Measurements from ENCODE around the gene VAMP5.
"Not testable (repeated sequence)": the region's sequence is repeated elsewhere in the genome, so short reads cannot be mapped to it uniquely, and the experiment has no call there.

Gene VAMP5

DNA sequence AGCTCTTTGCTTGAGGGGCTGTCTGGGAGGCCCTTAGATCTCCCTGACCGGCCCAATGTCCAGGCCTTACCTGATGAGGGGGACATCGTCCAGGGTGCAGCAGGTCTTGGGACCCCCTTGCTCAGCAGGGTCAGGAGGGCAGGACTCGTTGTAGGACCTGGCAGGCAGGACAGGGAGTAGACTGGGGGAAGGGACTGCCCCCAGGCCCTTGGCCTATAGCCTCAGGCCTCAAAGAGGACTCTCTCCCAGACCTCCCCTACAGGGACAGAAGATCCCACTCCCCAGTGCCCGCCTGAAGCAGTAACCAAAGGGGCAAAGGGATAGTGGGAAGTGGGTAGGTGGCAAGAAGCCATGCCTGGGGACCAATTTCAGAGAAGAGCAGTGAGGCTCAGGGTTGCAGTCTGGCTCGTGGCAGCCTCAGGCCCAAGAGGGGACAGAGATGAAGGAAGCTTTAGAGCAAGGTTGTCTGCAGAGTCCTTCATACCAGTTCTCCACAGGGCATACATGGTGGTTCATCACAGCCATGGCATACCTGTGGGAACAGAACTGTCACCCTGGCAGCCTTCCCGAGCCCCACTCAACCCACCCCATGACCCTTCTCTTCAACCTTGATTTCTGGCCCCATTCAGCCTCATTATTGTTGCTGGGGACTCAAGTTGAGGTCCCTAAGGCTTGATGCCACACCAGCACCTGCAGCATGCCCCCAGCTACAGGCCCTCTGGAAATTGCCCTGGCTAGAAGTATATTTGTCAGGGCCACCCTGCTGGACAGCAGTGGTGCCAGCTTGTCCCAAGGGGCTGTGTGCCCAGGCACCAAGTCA is 16.9 kb downstream of the VAMP5 start:
- H3F3A ChIP-seq (ENCODE audit: control insufficient read depth, insufficient read depth), result peaks cover 9% of the 10 kb centered on the region; the same call in 1 of the 2 replicates
- peak overlapping the region; percentile 85; the same call in 1 of the 2 replicates for H3K4me2 ChIP-seq (ENCODE audit: low read length)
- no peaks in the 10 kb centered on the region for H4K20me1 ChIP-seq (ENCODE audit: control insufficient read depth, insufficient read depth, low read depth, low read length)
- no peaks in the 10 kb centered on the region for H3K9me3 ChIP-seq (ENCODE audit: control insufficient read depth, insufficient read depth, low read length)
- no peak overlapping the region for H3K27ac ChIP-seq (ENCODE audit: low read depth, low read length)
- no peaks in the 10 kb centered on the region for H3K9me2 ChIP-seq (replicated peaks; ENCODE audit: control insufficient read depth, low read length)
- H3K4me3 ChIP-seq (ENCODE audit: low read length), result peak overlapping the region; percentile 80; the same call in 1 of the 2 replicates
- TF ChIP-seq CTCF (IDR thresholded peaks at IDR 0.05; ENCODE audit: low read depth, low read length, poor library complexity, severe bottlenecking) (no peak), EZH2phosphoT487 (IDR thresholded peaks at IDR 0.05; ENCODE audit: borderline replicate concordance, low read length) (no peak)
- H3K36me3 ChIP-seq (ENCODE audit: control insufficient read depth, low read length), result peaks cover 18% of the 10 kb centered on the region
- H3K79me2 ChIP-seq (ENCODE audit: control insufficient read depth, low read length), result peaks cover 15% of the 10 kb centered on the region
- no peaks in the 10 kb centered on the region for H3K27me3 ChIP-seq (ENCODE audit: control insufficient read depth, low read length)
- H3K4me1 ChIP-seq (ENCODE audit: control insufficient read depth, low read length), result peaks cover 37% of the 10 kb centered on the region

DNA sequence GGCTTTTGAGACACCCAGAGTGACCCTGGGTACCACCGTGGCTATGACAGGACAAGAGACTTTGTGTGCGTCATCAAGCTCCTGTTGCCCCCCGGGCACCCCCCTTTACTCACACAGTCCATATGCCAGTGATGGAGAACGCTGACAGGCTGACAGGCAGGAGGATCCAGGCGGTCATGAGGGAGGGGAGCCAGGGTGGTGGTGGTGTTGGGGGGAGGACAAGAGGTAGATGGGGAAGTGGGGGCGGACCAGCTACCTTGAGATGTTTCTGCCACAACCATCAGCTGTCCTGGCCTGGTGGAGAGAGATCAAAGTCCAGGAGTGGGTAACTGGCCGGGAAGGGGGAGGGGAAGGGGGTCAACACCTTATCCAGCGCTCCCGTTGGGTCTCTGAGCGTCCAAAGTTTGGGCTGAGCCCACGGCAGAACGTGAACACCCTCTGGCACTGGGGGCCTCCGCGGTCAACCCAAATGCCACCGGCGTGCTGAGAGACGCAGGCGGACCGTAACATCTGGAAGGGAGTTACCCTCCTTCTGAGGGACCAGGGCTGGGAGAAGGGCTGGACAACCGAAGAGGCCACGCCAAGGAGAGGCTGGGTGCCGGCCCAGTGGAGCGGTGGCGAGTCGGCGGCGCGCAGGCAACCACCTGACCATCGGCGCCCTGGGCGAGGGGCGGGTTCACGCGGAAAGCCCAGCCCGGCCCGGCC is 17.7 kb downstream of the VAMP5 start:
- peak overlapping the region; percentile 85 for H3K4me2 ChIP-seq (ENCODE audit: low read length)
- peak overlapping the region; percentile 80 for H3K4me3 ChIP-seq (ENCODE audit: low read length)
- no peaks in the 10 kb centered on the region for H3K27me3 ChIP-seq (ENCODE audit: control insufficient read depth, low read length)
- peaks cover 7% of the 10 kb centered on the region for H3K79me2 ChIP-seq (ENCODE audit: control insufficient read depth, low read length)
- H3K36me3 ChIP-seq (ENCODE audit: control insufficient read depth, low read length), result peaks cover 12% of the 10 kb centered on the region
- H3K9me2 ChIP-seq (replicated peaks; ENCODE audit: control insufficient read depth, low read length), result no peaks in the 10 kb centered on the region
- H3K4me1 ChIP-seq (ENCODE audit: control insufficient read depth, low read length), result peaks cover 30% of the 10 kb centered on the region
- H3F3A ChIP-seq (ENCODE audit: control insufficient read depth, insufficient read depth), result peaks cover 9% of the 10 kb centered on the region; the same call in 1 of the 2 replicates
- TF ChIP-seq EZH2phosphoT487 (IDR thresholded peaks at IDR 0.05; ENCODE audit: borderline replicate concordance, low read length), result no peak
- TF ChIP-seq CTCF (IDR thresholded peaks at IDR 0.05; ENCODE audit: low read depth, low read length, poor library complexity, severe bottlenecking), result no peak
- no peaks in the 10 kb centered on the region for H3K9me3 ChIP-seq (ENCODE audit: control insufficient read depth, insufficient read depth, low read length)
- H4K20me1 ChIP-seq (ENCODE audit: control insufficient read depth, insufficient read depth, low read depth, low read length), result no peaks in the 10 kb centered on the region
- H3K27ac ChIP-seq (ENCODE audit: low read depth, low read length), result no peak overlapping the region

- H3K79me2 ChIP-seq (ENCODE audit: control insufficient read depth, low read length), result no peaks in the 10 kb centered on the region; the same call in 1 of the 2 replicates
- no peak within 1 kb of the TSS for H3K27ac ChIP-seq (ENCODE audit: low read depth, low read length)
- TF ChIP-seq EZH2phosphoT487 (IDR thresholded peaks at IDR 0.05; ENCODE audit: borderline replicate concordance, low read length), result no peak
- peak; percentile 35 for TF ChIP-seq CTCF (IDR thresholded peaks at IDR 0.05; ENCODE audit: low read depth, low read length, poor library complexity, severe bottlenecking)
- peak within 1 kb of the TSS; percentile 80 for H3K4me3 ChIP-seq (ENCODE audit: low read length)
- peaks cover 22% of the 10 kb centered on the region for H3K4me1 ChIP-seq (ENCODE audit: control insufficient read depth, low read length)
- H3F3A ChIP-seq (ENCODE audit: control insufficient read depth, insufficient read depth), result peaks cover 9% of the 10 kb centered on the region; the same call in 1 of the 2 replicates
- H3K4me2 ChIP-seq (ENCODE audit: low read length), result peak within 1 kb of the TSS; percentile 85
- H3K9me3 ChIP-seq (ENCODE audit: control insufficient read depth, insufficient read depth, low read length), result no peaks in the 10 kb centered on the region
- no peaks in the 10 kb centered on the region for H3K27me3 ChIP-seq (ENCODE audit: control insufficient read depth, low read length)
- H4K20me1 ChIP-seq (ENCODE audit: control insufficient read depth, insufficient read depth, low read depth, low read length), result no peaks in the 10 kb centered on the region
- H3K36me3 ChIP-seq (ENCODE audit: control insufficient read depth, low read length), result peaks cover 11% of the 10 kb centered on the region
- H3K9me2 ChIP-seq (replicated peaks; ENCODE audit: control insufficient read depth, low read length), result no peaks in the 10 kb centered on the region
Observed at GRCh38 chr2:85602476-85603234, 18.4 kb downstream of the VAMP5 start, which contains the start of gene TMEM150A. TSS of gene TMEM150A (minus strand) at chr2:85602698. CDS start at chr2:85601948, 750 bp downstream.

GRCh38 chr2:85604133-85604444 is 19.9 kb downstream of the VAMP5 start:
- not testable (repeated sequence) for H4K20me1 ChIP-seq (ENCODE audit: control insufficient read depth, insufficient read depth, low read depth, low read length); H3K9me2 ChIP-seq (replicated peaks; ENCODE audit: control insufficient read depth, low read length); H3K4me3 ChIP-seq (ENCODE audit: low read length); H3K27me3 ChIP-seq (ENCODE audit: control insufficient read depth, low read length); H3K9me3 ChIP-seq (ENCODE audit: control insufficient read depth, insufficient read depth, low read length); H3F3A ChIP-seq (ENCODE audit: control insufficient read depth, insufficient read depth); H3K27ac ChIP-seq (ENCODE audit: low read depth, low read length); H3K79me2 ChIP-seq (ENCODE audit: control insufficient read depth, low read length)
- Histone ChIP-seq H3K4me1 (ENCODE audit: control insufficient read depth, low read length) (peaks cover 11% of the 10 kb centered on the region), H3K36me3 (ENCODE audit: control insufficient read depth, low read length) (peaks cover 18% of the 10 kb centered on the region), H3K4me2 (ENCODE audit: low read length) (peak overlapping the region; percentile 85; the same call in 1 of the 2 replicates)

Data from DOHH2 (cell line).